CD4-positive, alpha-beta T cell treated with Interleukin-4 for 4 hours (primary cell): ENCODE measurements around the gene CFAP45.

Source experiments
- DNase-seq: peaks from one replicate; pipeline ENCODE4 v3.0.0-alpha.2; 2020

The CFAP45 gene

DNA sequence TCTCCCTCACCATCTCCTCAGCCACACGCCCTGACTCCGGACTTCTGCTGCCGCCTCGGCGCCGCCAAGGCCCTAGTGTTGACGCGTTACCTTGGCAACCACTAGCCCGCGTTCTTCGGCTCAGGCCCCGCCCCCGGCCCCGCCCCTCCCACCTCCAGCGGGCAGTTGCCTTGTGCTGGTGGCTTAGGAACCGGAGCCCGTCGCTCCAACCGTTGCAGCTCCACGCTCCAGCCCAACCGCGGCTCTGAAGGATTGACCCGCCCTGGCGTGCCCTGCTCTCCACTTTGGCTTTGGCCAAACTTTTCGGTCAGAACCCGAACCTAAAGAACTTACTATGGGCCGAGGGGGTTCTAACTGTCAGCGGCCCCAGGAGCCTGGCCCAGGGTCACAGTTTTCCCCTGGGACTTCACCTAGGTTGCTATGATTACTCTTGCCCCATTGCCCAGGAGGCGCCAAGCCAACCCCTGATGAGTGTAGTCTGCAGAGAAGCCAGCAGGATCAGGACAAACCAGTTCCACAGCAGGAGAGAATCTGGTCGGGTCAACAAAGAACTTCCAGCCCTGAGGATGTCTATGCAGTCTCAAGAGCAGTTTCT, at the start of gene CFAP45:
Gene CFAP45 (minus strand): TSS at position 80 of the 595 bp plus-strand sequence. CDS start 67 bp downstream, at position 13.
- peak; percentile 38 for DNase-seq

DNA sequence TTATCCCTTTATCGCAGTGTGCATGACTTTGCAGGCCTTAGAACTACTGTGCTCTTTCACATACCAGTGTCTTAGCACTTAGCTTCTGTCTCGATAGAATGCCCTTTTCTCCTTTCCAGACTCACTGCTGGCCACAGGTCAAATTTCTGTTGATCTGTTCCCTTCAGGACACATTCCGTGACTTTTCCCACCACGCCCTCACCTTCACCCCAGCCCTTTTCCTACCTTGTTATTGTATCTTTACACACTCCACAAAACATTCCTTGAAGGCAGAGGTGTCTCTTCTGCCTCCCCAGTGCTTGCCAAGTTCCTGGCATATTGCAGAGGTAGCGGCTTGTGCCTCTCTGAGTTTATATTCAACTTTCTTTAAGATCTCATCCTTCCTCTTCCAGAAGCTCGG, 49.2 kb upstream of the CFAP45 start:
- no peak for DNase-seq

GRCh38 chr1:159947942-159948341, 48.0 kb upstream of the CFAP45 start:
- no peak for DNase-seq

- no peak for DNase-seq
Measured at GRCh38 chr1:159946242-159947187, 46.5 kb upstream of the CFAP45 start.

- peak; percentile 74 for DNase-seq
Measured at GRCh38 chr1:159945483-159946241, 45.7 kb upstream of the CFAP45 start, which contains the start of gene IGSF9. Gene IGSF9 (minus strand): TSS chr1:159945613. CDS start chr1:159943454, 2,159 bp downstream.

DNA sequence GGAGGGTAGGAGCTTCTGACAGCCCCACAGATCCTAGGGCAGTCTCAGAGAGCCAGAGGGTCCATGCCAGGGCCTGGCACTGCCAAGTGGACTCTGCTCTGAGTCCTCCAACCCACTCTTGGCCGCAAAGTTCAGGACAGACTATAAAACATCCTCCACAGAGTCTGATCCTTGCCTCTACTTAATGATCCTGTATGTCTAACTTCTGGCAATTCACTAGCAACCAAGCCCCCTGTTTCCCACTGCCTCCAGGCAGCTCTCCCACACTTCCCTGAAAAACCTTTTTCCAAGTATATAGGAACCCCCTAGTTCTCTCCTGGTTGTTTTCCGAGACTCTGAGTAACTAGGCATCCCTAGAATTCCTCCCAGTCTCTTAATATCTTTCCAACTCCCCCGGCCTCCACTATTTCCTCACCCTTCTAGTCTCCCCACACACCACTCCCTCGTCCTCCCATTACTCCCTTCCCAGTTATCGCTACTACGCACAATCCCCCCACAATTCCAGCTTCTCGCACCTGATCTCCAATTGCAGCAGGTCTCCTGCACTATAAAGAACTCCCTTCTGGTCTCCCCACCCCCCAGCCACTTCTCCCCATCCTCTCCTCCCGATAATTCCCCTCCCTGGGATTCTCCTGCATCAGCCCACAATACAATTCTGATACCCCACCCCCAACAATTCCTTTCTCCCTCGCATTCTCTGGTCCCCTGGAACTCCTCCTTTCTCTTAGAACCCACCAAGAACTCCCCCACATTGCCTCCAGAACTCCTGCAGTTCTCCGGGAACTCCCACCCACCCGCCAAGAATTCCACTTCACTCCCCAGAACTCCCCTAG, 44.9 kb upstream of the CFAP45 start:
- DNase-seq = no peak

DNA sequence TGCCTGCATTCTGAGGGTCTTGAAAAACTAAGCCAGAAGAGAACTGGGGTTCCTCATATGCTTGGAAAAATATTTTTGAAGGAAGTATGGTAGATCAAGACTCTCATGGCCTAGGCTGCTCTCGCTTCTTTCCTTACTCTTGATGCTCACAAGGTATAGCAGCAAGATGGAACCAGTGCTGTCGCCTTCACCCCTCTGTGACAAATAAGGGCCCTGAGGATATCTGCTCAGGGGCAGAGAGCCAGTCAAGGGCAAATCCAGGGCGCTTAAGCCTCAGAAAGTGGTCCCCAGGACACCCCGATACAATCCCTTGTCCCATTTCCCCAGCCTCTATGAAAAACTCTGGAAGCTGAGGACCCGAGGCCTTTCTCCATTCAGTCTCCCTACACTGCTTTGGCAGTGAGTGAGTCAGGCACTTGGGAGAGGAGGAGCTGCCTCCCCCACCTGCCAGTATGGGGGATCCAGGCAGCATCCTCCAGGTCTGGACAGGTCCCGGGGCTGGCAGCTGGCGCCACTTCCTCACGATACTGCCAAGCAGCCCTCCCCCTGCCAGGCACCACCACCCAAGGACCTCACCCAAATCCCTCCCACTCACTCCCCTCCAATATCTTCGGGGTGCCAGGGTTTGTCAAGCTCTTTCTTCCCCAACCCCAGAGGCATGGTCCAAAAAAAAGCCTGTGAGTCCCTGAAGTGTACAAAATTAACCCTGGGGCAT, 44.1 kb upstream of the CFAP45 start:
- DNase-seq = no peak

- no peak for DNase-seq
Measured at GRCh38 chr1:159943278-159943640, 43.3 kb upstream of the CFAP45 start.

- DNase-seq = no peak
Measured at GRCh38 chr1:159942632-159943277, 42.8 kb upstream of the CFAP45 start.

DNA sequence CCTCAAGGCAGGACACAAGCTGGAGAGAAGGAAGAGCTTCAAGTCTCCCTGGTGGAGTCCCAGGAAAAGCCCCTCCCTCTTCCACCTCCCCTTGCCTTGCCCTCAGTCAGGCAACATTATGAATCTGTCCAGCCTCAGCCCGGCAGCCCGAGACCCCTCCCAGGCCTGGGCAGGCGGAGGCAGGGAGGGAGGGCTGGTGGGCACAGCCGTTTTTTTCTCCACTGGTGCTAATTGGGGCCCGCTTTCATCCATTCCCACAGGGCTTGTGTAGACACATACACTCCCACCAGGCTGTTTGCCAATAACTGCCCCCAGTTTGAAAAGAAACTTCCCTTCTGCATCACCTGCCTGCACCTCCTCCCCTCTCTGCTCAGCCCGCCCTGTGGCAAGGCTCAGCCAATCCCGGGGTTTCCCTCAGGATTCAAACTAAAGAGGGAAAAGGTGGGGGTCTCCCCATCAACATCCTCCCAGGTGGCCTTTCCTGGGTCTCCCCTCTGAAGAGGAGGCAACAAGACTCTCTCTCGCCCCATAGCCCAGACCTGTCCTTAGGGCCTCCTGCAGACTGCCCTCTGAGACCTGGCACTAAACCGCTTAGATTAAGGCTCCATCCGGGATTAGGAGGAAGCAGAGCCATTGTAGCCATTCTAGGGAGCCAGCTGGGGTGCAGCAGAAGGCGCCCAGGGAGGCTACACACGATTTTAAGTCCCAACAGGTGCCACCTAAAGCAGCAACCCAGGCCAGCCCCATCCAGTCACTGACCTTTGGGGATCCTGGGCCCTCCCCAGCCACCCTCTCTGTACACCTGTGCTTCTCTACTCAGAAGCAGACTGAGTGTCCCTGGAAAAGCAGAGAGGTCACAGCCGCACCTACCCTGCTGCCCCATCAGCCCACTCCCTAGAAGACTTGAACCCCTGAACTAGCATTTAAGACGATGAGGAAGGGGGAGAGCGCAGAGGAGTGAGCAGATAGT, 41.9 kb upstream of the CFAP45 start:
- DNase-seq = no peak

GRCh38 chr1:159941141-159941540, 41.2 kb upstream of the CFAP45 start:
- DNase-seq = no peak

GRCh38 chr1:159940006-159940620, 40.1 kb upstream of the CFAP45 start:
- DNase-seq = no peak

DNA sequence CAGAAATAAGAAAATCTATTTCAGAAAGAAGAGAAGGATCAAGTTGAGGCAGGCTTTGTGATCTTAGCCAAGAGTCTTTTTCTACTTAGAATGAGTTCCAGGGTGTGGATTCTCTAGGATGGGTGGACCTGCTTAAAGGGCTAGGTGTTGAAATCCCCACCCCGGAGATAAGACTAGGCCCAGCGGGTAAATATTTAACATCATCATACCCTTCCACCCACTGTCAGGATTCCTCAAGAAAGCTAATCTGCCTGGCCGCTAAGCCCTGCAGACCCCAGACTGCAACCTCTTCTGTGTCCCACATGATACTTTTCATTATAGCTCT, 39.7 kb upstream of the CFAP45 start:
- DNase-seq = no peak

DNA sequence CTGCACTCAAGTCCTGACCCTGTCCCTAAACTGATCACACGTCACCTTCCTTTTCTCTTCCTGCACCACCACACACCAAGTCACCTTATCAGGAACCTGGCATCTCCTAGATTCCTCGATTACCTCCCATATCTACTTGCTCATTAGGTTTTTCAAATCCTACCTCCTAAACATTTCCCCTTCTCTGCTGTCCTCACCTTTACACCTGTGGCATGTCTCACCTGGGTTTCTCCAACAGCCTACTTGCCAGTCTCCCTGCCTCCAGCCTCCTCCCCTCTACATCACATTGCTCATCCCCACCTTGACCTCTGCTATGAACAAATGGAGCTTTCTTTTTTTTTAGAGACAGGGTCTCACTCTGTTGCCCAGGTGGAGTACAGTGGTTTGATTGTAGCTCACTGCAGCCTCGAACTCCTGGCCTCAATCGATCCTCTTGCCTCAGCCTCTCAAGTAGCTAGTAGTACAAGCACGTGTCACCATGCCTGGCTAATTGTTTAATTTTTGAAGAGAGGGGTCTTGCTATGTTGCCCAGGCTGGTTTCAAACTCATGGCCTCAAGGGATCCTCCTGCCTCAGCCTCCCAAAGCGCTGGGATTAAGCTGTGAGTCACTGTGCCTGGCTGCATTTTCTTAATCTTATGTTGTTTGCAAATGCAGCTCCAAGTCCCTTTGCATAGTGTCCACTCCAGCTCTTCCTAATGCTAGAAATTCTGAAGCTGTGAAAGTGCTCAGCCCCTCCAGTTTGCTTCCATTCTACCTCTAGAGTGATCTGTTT, 39.1 kb upstream of the CFAP45 start:
- DNase-seq = no peak

- no peak for DNase-seq
Measured at GRCh38 chr1:159938211-159938852, 38.4 kb upstream of the CFAP45 start.

GRCh38 chr1:159937054-159937750, 37.2 kb upstream of the CFAP45 start:
- DNase-seq = no peak

DNA sequence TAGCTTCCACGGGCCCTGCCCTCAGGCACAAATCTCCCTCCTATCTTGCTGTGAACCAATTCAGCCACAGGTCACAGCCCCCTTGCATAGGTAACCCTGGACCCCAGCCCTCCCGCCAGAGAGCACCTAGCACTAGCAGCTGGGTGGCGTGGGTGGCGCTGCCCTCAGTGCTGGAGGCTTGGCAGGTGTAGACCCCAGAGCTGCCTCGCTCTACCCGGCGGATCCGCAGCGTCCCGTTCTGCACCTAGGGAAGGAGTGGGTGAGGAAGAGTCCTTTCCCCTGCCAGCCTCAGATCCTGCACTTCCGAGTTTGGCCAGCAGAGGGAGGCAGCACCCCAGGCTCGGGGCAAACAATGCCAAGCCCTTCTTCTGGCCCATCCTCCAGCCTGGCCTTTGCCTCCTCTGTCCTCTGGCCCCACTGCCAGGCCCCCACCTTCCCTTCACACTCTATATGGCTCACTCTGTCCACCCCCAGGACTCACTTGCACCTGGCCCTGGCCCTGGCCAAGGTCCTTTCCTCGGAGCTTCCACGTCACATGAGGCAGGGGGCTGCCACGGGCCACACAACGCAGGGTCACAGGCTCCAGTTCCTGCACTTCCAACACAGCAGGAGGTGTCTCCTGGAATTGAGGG, 36.4 kb upstream of the CFAP45 start:
- DNase-seq = peak; percentile 79
